ENCODE results near the gene TEAD1.

TEAD1 gene

DNA sequence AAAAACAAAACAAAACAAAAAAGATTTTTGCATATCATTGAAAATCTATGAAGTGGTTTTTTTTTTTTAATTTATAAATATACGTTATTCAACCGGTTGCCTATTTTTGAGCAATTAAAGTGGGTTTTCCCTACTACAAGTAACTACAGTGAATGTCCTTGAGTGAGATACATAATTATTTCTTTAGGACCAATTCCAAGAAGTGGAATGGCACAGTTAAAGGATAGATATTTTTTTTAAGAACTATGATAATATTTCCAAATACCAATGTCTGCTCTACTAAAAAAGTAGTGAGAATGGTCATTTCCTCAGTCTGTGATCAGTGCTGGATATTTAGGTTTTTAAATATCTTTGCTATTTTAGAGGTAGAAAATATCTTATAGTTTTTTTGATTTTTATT is 118.8 kb downstream of the TEAD1 start:
- DNase-seq, result no peak

DNA sequence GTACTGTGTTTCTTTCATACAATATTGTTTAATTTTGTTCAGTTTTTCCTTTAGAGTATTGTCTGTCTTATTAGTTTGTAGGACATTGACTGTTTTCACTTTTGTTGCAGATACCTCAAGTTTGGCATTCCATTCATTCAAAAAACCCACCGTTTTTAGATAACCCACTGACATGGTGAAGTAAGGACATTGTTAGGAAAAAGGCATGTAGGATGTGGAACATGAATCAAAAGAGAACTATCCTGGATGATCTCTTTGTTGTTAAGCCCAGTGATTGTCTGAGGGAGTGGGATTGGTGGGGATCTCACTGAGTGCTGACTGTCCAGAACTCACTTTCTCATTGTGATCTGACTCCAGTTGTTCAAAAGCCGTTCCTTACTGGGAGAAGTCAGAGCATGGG is 119.3 kb downstream of the TEAD1 start:
- no peak for DNase-seq

DNA sequence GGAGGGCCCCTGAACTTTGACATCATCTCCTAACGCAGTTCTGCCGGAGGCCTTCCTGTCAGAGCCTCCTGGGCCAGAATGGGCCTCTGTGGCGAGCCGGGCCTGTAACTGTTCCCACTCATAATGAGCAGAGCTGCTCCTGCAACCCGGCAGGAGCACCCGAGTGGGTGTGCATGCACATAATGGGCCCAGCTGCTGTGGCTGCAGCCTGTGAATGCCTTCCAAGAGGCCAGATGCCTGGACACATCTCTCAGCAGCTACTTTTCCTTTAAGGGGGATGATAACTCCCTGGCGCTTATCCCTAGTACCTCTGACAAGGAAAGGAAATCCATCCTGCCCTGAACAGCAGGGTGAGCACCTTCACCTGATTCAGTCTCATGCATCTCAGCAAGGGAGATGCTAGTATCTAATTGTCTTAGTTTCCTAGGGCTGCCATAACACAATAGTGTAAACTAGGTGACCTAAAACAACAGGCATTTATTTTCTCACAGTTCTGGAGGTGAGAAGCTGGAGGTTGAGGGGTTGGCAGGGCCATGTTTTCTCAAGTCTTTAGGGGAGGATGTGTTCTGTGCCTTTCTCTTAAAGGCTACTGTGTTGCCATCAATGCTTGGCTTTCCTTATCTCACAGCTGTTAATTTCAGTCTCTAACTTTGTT is 120.5 kb downstream of the TEAD1 start:
- no peak for DNase-seq

DNA sequence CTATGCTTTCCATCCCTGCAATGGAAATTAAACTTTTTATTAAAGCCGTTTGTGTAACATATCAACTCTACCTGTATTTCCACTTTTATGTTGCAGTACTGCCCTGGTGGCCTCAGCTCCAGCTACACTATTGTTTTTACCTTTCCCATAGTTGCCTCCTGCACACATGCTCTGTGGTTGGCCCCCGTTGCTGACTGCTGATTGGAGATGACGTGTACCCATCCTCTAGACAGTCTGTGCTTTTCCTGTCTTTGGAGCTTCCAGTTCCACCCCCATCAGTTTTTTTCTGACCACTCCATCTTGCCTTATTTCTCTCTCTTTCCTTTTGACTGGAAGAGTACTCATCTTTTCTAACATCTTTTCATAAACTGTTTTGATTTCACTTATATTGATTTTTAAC is 123.8 kb downstream of the TEAD1 start:
- DNase-seq, result no peak

DNA sequence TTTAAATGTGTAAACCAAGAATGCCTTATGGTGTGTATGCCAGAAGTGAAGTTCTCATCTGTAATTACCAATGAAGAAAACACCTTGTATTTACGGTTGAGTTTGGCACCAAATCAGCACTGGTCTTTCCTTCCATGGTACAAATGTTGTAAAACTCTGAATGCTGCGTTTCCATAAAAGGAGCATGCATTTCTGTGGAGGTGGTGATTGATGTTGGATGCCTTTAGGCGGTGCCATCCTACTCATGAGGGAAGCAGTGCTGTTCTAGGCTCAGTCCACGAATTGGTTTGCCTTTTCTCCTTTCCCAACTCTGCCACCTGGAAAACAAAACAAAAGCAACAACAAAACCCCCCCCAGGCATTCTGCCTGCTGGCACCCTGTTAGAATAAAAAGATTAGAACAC is 124.4 kb downstream of the TEAD1 start:
- no peak for DNase-seq

DNA sequence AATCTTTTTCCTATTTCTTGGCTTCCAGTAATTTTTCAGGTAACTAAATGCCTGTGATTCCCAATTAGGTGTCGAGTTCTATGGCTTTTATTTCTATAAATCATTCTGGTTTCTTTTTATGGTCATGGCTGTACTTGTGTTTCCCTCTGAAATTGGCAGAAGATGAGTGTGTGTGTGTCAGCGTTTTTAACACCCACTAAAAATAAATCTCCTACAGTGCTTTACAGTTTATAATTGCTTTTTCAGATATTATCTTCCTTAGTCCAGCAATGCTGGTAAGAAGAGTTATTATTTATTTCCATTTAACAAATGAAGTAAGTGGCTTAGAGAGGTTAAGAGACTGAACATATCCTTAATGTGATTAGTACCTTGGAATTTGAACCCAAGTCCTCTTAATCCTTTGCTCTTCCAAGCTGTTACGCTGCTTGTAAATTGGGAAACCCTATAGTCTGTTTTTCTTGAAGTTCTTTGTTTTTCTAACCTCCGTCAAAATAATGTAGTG is 125.2 kb downstream of the TEAD1 start:
- DNase-seq, result no peak

DNA sequence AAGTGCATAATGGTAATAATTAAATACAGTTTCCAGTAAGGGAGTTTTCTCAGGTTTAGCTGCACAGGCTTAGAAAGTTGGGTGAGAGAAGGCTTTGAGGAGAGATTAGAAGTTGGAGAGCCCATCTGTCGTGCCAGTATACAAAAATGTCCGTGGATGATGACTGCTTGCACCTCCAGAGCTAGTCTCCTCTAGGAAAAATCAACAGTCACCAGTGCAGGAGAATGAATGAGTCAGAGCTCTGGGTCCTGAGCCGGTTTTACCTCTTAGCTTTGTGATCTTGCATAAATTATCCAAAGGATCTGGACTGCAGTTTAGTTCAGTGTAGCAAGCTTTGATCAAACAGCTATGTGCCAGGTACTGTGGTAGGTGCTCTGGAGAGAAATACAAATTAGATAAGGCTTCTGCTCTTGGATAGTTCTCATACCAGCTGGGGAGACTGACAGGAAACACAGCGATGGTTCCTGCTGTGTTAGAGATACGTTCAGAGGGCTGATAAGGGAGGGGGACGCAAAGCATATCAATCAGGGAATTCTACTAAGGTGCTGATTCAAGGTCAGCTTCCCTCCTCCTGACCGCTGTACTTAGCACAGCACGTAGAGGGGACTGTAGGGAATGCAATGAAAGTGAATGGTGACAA is 125.9 kb downstream of the TEAD1 start:
- no peak for DNase-seq

DNA sequence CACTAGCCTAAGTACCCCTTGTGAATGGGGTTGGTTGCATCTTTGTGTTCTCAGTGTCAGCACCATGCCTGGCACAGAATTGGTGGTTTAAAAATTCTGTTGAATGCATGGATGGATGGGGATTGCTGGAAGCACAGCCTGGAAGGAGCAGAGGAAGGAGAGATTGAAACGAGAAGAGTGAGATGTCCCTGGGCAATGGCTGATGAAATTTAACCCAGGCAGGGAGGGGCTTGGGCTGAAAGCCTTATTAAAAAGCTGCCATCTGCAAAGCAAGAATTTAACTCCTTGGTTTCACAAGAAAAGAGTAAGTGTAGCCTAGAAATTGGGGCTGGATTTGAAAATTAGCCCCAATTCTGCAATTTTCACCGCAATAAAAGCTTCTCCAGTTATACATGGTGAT is 126.7 kb downstream of the TEAD1 start:
- no peak for DNase-seq

DNA sequence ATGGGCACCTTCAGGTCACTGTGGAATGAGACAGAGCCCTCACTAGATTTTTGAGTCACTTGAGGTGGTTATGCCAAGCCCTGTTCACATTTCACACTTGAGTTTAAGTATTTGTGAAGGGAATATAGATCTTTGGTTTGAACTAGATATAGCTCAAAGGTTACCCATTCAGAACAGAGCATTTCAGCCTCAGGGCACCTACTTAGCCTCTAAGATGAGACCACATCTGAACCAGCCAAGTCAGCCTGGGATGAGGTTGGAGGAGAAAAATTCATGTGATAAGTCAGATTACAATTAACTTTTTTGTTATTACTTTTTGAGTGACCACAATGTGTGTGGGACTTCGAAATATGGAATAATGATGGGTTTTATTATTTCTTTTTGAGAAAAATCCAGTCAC is 127.8 kb downstream of the TEAD1 start:
- DNase-seq, result no peak

DNA sequence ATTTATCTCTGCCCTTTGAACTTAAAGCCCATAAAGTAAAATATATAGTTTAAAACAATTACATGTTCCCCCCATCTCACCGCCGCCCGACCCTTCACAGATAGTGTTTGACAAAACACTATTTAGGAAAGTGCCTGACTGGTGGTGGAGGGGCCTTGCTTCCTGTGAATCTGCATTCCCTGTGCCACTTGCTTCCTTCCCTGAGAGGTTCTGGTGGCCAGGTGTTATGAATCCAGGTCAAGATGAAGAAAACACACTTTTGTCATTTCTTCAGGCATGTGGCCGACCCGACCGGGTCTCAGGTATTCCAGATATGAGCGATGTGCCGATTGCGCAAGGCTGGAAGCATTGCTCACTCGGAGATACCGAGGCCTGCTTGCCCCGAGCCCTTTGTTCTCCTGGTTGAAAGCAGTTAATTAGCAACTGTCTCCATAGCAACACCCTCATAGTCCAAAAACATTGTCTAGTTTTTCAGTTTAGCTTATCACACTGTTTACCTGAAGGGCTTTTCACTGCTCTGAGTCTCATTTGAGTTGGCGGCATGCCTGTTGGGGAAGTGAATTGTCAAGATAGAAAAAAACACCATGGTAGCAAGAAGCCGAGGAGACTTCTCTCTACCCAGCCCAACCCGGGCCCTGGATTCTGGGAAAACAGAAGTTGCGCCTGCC is 128.3 kb downstream of the TEAD1 start:
- no peak for DNase-seq

DNA sequence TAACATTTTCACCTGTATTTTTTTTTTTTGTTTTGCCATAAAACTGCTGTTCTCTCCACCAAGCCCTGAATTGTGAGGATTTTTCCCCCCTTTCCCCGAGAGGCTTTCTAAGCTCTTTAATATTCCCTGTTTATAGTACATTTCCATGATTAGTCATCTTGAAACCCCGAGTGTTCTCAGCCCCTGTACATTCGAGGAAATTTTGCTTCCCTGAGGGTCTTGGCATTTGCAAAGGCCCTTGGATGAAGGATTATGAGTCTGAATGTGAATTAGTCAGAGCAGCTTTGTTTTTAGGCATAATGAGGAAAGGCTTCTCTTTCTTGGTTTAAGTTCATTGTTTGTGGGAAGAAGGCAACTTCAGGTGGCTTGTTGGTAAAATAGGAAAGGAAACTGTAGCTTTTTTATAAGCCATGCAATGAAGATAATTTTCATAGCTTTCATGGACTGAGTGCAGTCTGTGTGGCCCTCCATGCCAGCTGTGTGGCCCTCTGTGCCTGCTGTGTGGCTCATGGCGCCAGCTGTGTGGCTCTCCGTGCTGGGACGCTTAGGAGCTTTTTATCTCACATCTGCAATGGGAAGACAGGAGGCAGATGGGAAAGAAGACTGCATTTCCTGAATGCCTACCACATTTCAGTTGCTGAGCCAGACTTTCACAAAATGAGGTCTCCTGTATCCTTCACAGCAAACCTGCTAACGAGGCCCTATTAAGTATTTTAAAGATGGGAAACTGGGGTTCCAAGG is 129.0 kb downstream of the TEAD1 start:
- DNase-seq, result no peak

DNA sequence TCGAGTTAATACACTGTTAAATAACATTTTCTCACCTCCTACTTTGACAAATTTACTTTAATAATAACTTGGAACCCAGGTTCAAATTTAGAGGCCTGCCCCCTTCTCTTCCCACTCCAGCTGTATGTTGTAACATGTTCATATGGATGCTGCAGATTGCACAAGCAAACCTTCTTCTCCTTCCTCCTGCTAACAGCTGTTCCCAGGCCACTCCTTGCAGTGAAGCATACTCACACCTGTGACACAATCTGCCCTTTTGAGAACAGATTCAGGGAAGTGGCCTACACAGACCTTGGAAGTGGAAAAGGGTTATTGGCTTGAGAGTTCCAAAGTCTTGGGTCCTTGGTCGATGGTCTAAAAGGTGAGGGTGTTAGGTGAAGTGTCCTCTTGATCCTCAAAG is 131.9 kb downstream of the TEAD1 start:
- DNase-seq, result no peak

DNA sequence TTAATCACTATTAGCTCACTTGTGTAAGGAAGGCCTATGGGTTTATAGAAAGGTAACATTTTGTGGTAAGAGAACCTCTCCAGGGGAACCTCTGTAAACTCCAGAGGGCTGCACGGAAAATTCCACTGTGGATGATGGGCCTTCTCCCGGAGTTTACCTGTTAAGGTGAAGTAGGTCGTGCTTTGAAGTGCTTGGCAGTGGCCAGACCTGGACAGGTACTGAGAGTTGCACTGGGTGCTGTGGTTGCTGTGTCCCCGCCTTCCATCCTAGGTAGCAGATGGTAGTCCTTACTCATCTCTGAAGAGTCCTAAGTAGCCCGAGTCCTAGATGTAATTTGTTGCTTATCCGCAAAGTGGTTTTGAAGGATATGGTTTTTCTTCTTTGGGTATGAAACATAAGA is 133.4 kb downstream of the TEAD1 start:
- no peak for DNase-seq

DNA sequence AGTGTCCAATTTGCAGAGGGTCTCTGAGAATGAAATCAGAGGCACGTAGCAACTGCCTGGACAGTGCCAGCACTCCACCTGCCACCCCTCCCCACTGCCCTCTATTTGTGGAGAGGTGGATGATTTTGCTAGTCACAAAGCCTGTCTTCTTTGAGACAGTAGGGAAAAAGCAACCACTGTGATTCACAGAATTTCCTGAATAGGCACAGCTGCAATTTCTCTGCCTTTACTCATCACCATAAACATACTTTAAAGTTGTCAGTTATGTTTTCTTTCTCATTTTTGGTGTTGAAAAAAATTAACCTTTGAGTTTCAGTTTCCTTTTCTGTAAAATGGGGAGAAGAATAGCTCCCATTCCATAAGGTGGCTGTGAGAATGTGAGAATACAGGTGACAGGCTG is 134.3 kb downstream of the TEAD1 start:
- DNase-seq, result no peak

DNA sequence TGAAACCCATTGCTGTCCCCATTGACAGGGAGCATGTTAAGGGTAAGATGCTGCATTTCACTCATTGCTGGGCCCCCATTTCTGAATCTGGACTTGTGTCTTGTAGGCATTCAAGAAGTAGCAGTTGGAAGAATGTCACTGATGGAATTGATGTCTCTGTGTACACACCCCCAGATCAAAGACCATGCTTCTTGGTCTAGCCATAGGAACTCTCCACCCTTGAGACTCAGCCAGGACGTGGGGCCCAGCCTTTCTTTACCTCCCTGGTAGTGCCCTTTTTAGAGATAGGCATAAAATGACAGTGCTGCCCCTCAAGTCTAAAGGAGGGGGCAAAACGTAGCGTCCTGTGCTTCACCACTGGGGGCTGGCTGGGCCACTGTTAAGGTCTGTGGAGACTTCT is 135.1 kb downstream of the TEAD1 start:
- no peak for DNase-seq

DNA sequence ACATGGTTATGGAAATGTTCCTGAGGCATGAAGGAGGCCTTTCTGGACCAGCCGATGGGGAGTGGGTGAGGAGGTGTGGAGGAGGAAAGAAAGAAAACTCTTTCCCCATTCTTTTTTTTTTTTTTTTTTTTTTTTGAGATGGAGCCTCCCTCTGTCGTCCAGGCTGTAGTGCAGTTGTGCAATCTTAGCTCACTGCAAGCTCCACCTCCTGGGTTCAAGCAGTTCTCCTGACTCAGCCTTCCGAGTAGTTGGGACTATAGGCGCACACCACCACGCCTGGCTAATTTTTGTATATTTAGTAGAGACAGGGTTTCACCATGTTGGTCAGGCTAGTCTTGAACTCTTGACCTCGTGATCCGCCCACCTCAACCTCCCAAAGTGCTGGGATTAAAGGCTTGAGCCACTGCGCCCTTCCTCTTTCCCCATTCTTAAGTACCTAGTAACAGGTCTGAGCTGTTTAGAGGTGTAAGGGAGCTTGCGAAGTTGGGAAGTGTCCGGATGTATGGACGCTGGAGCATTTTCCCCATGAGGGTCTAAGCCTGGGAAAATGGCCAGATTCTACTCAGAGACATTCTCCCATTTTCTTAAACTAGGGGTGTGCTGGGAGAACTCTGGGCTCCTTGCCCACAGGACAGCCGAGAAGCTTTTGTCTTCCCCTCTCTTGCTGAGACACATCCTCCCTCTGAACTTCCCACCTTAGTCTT is 135.8 kb downstream of the TEAD1 start:
- DNase-seq, result no peak

DNA sequence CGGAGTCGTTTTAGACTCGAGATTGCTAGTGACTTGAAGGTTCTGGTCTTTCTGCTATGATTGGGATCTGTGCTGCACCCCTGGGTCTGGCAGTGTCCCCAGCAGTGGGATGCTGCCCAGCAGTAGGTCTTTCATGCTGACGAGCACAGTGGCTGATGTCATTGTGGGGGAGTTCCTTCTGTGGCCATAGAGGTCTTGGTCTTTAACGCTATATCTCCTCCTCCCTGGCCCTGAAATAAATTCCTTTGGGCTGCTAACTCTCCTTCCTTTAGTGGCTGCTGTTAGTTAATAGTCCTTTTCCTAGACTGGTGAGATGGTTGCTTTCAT is 136.3 kb downstream of the TEAD1 start:
- DNase-seq, result no peak

DNA sequence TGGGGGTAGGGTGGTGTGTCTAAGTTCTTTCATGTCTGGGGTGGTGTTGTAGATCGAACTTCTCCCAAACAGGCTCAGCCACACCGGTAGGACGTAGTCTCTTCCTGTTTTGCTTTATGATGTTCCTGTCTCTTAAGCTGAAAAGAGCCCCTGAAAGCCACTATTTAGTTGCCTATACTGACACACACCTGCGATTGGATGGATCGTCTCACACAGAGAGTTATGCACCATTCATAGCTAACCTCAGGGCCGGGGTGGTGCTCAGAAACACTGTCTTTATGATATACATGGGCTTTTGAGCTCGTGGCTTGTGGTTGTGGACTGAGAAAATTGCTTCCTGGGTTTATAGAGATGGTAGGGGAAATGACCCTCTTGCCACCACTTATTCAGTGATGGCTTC is 137.6 kb downstream of the TEAD1 start:
- no peak for DNase-seq

DNA sequence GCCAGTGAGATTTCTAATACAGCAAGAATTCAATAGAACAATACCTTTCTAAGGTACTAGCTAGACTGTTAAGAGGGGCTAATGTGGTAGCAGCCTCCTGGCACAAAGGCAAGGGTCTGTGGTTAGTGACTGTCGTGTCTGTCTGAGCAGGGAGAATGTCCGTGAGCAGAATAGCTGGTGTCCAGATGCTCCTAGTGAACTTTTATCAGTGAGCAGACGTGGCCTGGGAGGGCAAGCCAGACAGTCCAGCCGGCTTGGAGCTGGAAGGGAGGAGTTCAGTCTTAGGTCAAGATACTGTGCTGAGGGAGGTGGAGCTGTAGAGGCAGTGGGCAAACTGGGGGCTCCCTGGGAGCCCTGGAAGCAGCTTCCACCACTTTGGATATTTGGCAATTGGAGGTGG is 138.6 kb downstream of the TEAD1 start:
- no peak for DNase-seq

DNA sequence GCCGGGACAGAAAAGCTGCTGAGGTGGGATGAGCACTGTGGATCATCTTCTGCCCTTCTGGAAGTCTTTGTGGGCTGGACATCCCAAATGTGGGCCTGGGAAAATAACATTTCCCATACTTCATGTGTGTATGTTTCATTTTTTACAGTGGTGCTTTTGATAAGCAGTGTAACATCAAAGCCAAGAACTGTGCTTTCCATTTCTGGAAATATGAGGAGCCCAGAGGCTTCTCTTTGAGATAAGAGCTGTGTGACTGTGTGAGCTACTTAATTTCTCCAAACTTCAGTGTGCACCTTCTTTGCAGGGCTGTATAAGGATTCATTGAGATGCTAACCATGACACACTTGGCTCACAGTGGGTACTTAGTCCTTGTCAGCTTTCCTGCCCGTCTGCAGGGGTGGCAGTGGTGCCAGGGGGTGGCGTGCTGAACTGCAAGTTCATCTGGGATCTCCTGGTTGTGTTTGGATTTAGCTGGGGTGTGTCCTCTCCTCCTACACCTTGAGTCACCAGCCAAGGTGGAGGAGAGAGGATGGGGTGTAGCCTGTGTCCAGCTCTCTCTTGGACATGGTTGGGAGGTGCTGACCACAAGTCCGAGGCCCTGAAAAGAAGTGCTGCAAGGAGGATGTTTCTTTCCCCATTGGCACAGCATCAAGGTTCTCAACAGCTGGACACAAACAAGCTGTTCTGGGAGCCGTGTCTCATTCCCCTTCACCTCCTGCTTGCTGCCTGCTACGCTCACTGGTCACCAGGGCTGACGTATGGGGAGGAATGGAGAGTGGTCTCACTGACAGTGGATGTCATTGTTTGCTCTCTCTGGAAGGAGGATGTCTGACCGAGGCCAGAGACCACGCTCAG is 139.4 kb downstream of the TEAD1 start:
- DNase-seq, result no peak

DNA sequence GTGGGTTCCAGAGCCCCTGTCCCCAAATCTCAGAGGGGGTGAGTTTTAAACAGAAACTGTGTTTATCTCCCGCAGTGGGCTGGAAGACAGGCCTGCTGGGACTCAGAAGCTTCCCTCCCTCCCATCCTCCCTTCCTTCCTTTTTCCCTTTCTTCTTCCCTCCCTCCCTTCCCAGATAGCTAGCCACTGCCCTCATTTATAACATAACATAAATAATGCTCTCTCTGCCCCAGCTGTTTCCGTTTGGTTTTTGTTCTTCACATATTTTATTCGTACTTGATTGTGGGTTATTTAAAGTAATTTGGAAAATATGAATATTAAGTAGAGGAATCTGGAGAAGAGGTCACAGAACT is 140.9 kb downstream of the TEAD1 start:
- no peak for DNase-seq

DNA sequence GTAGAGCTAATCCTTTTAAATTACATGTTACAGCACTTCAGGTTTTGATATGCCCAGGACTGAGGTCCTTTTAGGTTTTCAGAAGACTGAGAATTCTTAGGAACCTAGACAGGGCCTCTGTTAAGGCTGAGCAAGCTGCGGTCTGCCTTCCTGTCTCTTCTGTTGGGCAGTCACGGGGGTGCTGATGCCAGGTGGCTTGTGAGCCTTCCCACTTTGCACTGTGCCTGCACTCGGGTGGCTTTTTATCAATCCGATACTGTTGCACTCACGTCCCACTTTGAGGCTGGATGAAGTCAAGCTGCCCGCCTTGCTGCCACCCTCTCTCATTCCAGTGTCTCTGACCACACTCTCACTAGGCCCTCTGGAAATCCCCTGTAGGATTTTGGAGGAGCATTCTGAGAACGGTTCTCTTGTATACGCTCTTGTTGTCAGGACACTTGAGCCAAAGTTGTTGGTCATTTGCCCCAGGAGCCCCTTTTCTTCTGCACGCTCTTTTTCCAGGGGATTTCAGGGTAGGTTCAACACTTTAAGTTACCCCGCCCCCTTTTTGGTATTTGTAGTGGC is 141.8 kb downstream of the TEAD1 start:
- DNase-seq, result no peak

All from Kasumi-1 (cell line).